Prostate gland (tissue), 2 donors: ENCODE data around the gene RXRA. TPM values are rescaled to one million over a fixed set of nuclear protein-coding genes. Genes with fewer than 3 reads are reported as not detected.

ENCODE experiments used
- DNase-seq: peaks from one replicate; pipeline ENCODE4 v3.0.0-alpha.2; 2019; ENCODE audit warnings: low spot score
- H3K27ac ChIP-seq, 2 donors: fragments of 200-600 bp; sonication (generic); 2 replicates each; pipeline ENCODE4 v1.5.1; 2017 to 2019
- H3K27me3 ChIP-seq: fragments of 200-600 bp; sonication (generic); replicated peaks from 2 replicates; pipeline ENCODE4 v1.5.1; 2019; ENCODE audit not compliant: insufficient read depth
- H3K36me3 ChIP-seq, 2 donors: fragments of 200-600 bp; sonication (generic); 1 replicate in 1 of 2; 2 replicates in 1 of 2; pipeline versions ENCODE4 v1.5.1 to v1.8.1; 2017 to 2019
- H3K4me1 ChIP-seq: fragments of 200-600 bp; sonication (generic); replicated peaks from 2 replicates; pipeline ENCODE4 v1.5.1; 2019
- H3K4me3 ChIP-seq, 2 donors: fragments of 200-600 bp; sonication (generic); 2 replicates each; pipeline ENCODE4 v1.5.1; 2017 to 2019
- H3K9me3 ChIP-seq: fragments of 200-600 bp; sonication (generic); 2 replicates; pipeline ENCODE4 v1.5.1; 2017
- POLR2A ChIP-seq: fragments of 450-650 bp; IDR thresholded peaks from one replicate; pipeline ENCODE4 v1.6.1; 2016; ENCODE audit warnings: antibody characterized with exemption, mild to moderate bottlenecking
- POLR2AphosphoS5 ChIP-seq: sonication (generic); formaldehyde crosslinking; IDR thresholded peaks from one replicate; pipeline ENCODE4 v1.6.1; 2017; ENCODE audit warnings: antibody characterized with exemption
- WGBS: methylation state at CpG from one replicate; pipeline ENCODE4 v1.1.5; 2018; 5-methylcytosine and 5-hydroxymethylcytosine counted together
- intact Hi-C: fragments of 100-400 bp; cut with DNase I; formaldehyde crosslinking; loops from one replicate; pipeline ENCODE4 v1.14.2; 2022
- total RNA-seq, 2 donors: library from RNA; depleted of rRNA; stranded (reverse); fragments of >200 nt; gene quantifications; one replicate each; pipeline ENCODE4 v1.1.0, GENCODE V29; 2016
- TF ChIP-seq, protein P1 (sequence below), 4 experiments: fragments of 200-600 bp in 2 of 4; fragments of 450-650 bp in 2 of 4; sonication (generic) in 2 of 4; IDR thresholded peaks; 1 replicate in 3 of 4; 2 replicates in 1 of 4; pipeline ENCODE4 v1.5.1; 2016 to 2019; ENCODE audit warnings: antibody characterized with exemption in 4 of 4, mild to moderate bottlenecking in 2 of 4, moderate library complexity in 2 of 4

RXRA gene
- total RNA-seq, 2 donors from 2014 or later, result 69.5 to 84.1 TPM

DNA sequence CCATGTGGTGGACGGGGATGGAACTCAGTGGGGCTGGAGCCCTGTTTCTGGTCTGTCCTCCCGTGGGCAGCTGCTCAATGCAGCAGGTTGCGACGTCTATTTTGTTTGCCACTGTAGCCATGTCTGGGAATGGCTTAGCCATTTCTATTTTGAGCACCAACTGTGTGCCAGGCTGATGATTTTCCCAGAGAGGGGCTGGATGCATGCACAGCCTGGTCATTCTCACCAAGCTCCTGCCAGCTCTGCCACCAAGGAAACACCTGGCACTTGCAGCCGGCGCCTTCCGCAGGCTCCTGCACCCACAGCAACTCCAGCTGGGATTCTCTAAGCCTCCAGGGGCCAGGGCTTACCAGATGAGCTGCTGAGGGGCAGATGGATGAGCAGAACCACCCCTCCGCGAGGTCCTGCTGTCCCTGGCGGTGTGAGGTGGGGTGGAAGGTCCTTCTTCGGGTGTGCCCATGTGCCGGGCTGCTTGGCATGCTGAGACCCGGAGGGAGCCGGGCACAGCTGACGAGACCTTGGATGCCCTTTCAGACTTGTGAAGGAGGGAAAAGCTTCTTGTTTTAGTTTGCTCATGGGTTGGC is 151.2 kb downstream of the RXRA start:
- Histone ChIP-seq H3K27ac (no peak overlapping the region), H3K4me3 (no peak overlapping the region), H3K36me3 (no peaks in the 10 kb centered on the region), H3K4me1 (peaks cover 6% of the 10 kb centered on the region), H3K27me3 (no peaks in the 10 kb centered on the region), H3K9me3 (no peaks in the 10 kb centered on the region)
- intact Hi-C loops, result no loop called here
- TF ChIP-seq, protein P1, sequence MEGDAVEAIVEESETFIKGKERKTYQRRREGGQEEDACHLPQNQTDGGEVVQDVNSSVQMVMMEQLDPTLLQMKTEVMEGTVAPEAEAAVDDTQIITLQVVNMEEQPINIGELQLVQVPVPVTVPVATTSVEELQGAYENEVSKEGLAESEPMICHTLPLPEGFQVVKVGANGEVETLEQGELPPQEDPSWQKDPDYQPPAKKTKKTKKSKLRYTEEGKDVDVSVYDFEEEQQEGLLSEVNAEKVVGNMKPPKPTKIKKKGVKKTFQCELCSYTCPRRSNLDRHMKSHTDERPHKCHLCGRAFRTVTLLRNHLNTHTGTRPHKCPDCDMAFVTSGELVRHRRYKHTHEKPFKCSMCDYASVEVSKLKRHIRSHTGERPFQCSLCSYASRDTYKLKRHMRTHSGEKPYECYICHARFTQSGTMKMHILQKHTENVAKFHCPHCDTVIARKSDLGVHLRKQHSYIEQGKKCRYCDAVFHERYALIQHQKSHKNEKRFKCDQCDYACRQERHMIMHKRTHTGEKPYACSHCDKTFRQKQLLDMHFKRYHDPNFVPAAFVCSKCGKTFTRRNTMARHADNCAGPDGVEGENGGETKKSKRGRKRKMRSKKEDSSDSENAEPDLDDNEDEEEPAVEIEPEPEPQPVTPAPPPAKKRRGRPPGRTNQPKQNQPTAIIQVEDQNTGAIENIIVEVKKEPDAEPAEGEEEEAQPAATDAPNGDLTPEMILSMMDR (IDR thresholded peaks at IDR 0.05), result no peak
- TF ChIP-seq POLR2AphosphoS5 (no peak), POLR2A (no peak)
- DNase-seq, result no peak
- WGBS, result 91% methylated on average over 15 of the region's 15 CpGs

- WGBS, result 89% methylated on average over 14 of the region's 14 CpGs
- Histone ChIP-seq H3K27me3 (no peaks in the 10 kb centered on the region), H3K36me3 (no peaks in the 10 kb centered on the region), H3K27ac (no peak overlapping the region), H3K4me3 (no peak overlapping the region), H3K4me1 (peaks cover 6% of the 10 kb centered on the region), H3K9me3 (no peaks in the 10 kb centered on the region)
- DNase-seq, result no peak
- intact Hi-C loops, result no loop called here
- TF ChIP-seq POLR2AphosphoS5 (no peak), POLR2A (no peak)
- TF ChIP-seq, protein P1 (IDR thresholded peaks at IDR 0.05), result no peak
Measured at GRCh38 chr9:134477927-134478326, 151.7 kb downstream of the RXRA start.

GRCh38 chr9:134481762-134482161 is 155.5 kb downstream of the RXRA start:
- H3K27me3 ChIP-seq, result no peaks in the 10 kb centered on the region
- no peaks in the 10 kb centered on the region for H3K36me3 ChIP-seq
- intact Hi-C loops, result no loop called here
- no peak overlapping the region for H3K4me3 ChIP-seq
- no peak overlapping the region for H3K27ac ChIP-seq
- H3K9me3 ChIP-seq, result no peaks in the 10 kb centered on the region
- 90% methylated on average over 6 of the region's 7 CpGs for WGBS
- TF ChIP-seq POLR2A, result no peak
- TF ChIP-seq, protein P1 (IDR thresholded peaks at IDR 0.05), result no peak
- TF ChIP-seq POLR2AphosphoS5, result no peak
- H3K4me1 ChIP-seq, result no peaks in the 10 kb centered on the region
- no peak for DNase-seq

DNA sequence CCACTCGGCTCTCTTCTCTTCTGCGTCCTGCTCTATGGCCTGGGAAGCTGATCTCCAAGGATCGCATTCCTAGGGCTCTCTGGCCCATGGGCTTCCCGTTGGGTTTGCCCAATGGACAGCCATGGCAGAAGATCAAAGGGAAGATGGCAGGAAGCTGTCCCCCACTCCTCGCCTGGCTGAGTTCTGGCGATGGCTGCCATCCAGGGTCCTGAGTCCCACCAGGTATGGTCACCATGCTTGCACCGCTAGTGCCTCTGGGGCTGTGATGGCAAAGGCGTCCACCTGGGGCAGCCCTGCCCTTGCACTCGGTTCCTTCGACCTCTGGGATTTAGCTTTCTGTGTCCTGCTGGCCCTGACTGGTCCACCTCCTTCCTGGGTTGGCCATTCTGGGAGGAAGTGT is 156.0 kb downstream of the RXRA start:
- H3K4me3 ChIP-seq, result no peak overlapping the region
- DNase-seq, result no peak
- no peaks in the 10 kb centered on the region for H3K36me3 ChIP-seq
- no peak overlapping the region for H3K27ac ChIP-seq
- TF ChIP-seq POLR2A (no peak), POLR2AphosphoS5 (no peak)
- TF ChIP-seq, protein P1 (IDR thresholded peaks at IDR 0.05), result no peak
- intact Hi-C loops, result no loop called here
- WGBS, result 92% methylated on average over 10 of the region's 10 CpGs
- H3K9me3 ChIP-seq, result no peaks in the 10 kb centered on the region
- no peaks in the 10 kb centered on the region for H3K27me3 ChIP-seq
- no peaks in the 10 kb centered on the region for H3K4me1 ChIP-seq
